Right forelimb (tissue), 1 donor: ENCODE data around the gene ITGB7.
"Not testable (repeated sequence)": the region's sequence is repeated elsewhere in the genome, so short reads cannot be mapped to it uniquely, and the experiment has no call there.

Experiments
- DNase-seq: peaks from one replicate; pipeline ENCODE4 v3.0.0-alpha.2; 2018

ITGB7 gene

GRCh38 chr12:53217051-53217930 is 10.2 kb upstream of the ITGB7 start:
- DNase-seq: no peak

- no peak for DNase-seq
Observed at GRCh38 chr12:53215497-53215896, 8.4 kb upstream of the ITGB7 start.

- DNase-seq: no peak
Observed at GRCh38 chr12:53214687-53215455, 7.8 kb upstream of the ITGB7 start.

GRCh38 chr12:53214221-53214620 is 7.2 kb upstream of the ITGB7 start:
- DNase-seq: no peak

- peak; percentile 86 for DNase-seq
Observed at GRCh38 chr12:53213348-53213747, 6.3 kb upstream of the ITGB7 start.

- DNase-seq: no peak
Observed at GRCh38 chr12:53212931-53213330, 5.9 kb upstream of the ITGB7 start.

GRCh38 chr12:53211476-53212381 is 4.7 kb upstream of the ITGB7 start:
- DNase-seq: no peak

GRCh38 chr12:53210843-53211242 is 3.8 kb upstream of the ITGB7 start:
- DNase-seq: no peak

- no peak for DNase-seq
Observed at GRCh38 chr12:53208877-53209463, 1.9 kb upstream of the ITGB7 start.

- no peak for DNase-seq
Observed at GRCh38 chr12:53208435-53208834, 1.4 kb upstream of the ITGB7 start.

GRCh38 chr12:53205747-53206419 is 1.2 kb downstream of the ITGB7 start:
- no peak for DNase-seq

- no peak for DNase-seq
Observed at GRCh38 chr12:53204351-53204750, 2.7 kb downstream of the ITGB7 start.

GRCh38 chr12:53202316-53202715 is 4.7 kb downstream of the ITGB7 start:
- not testable (repeated sequence) for DNase-seq

- DNase-seq: no peak
Observed at GRCh38 chr12:53201639-53202038, 5.4 kb downstream of the ITGB7 start.

- DNase-seq: no peak
Observed at GRCh38 chr12:53201177-53201541, 5.9 kb downstream of the ITGB7 start.

- DNase-seq: no peak
Observed at GRCh38 chr12:53200458-53201176, 6.4 kb downstream of the ITGB7 start.

GRCh38 chr12:53200107-53200457 is 7.0 kb downstream of the ITGB7 start:
- no peak for DNase-seq

GRCh38 chr12:53199700-53200099 is 7.4 kb downstream of the ITGB7 start:
- DNase-seq: no peak

- DNase-seq: no peak
Observed at GRCh38 chr12:53198486-53199110, 8.5 kb downstream of the ITGB7 start.

- no peak for DNase-seq
Observed at GRCh38 chr12:53197011-53197640, 9.9 kb downstream of the ITGB7 start.
